HCT116 (cell line): ENCODE measurements around the gene MDFIC2.

ENCODE experiments used
- CTCF ChIP-seq, 3 experiments: fragments of 200-600 bp in 1 of 3; sonication (generic) in 1 of 3; IDR thresholded peaks in 2 of 3; conservative IDR thresholded peaks in 1 of 3; 2 replicates each; pipeline ENCODE4 v1.5.1; 2012 to 2017; ENCODE audit warnings: low read depth in 2 of 3, low read length in 2 of 3, antibody characterized with exemption in 1 of 3, borderline replicate concordance in 1 of 3, control low read depth in 1 of 3, mild to moderate bottlenecking in 1 of 3, mixed read lengths in 1 of 3, mixed run types in 1 of 3, moderate library complexity in 1 of 3; ENCODE audit not compliant: insufficient read depth in 1 of 3
- MAX ChIP-seq: IDR thresholded peaks from 2 replicates; pipeline ENCODE4 v1.6.1; 2012

- no peak for TF ChIP-seq CTCF (IDR thresholded peaks at IDR 0.05 in 2 of 3, conservative IDR thresholded peaks at IDR 0.05 in 1 of 3; ENCODE audit: borderline replicate concordance in 1 of 3, insufficient read depth in 1 of 3, low read depth in 2 of 3, low read length in 2 of 3)
- no peak for TF ChIP-seq MAX
These were observed 161.8 kb downstream of the MDFIC2 start for GRCh38 chr3:70150599-70150998.
